ENCODE data around the gene TAF3. TPM values are rescaled to one million over a fixed set of nuclear protein-coding genes. Genes with fewer than 3 reads are reported as not detected.

TAF3 gene
- total RNA-seq, 1 donor = 2.2 TPM

DNA sequence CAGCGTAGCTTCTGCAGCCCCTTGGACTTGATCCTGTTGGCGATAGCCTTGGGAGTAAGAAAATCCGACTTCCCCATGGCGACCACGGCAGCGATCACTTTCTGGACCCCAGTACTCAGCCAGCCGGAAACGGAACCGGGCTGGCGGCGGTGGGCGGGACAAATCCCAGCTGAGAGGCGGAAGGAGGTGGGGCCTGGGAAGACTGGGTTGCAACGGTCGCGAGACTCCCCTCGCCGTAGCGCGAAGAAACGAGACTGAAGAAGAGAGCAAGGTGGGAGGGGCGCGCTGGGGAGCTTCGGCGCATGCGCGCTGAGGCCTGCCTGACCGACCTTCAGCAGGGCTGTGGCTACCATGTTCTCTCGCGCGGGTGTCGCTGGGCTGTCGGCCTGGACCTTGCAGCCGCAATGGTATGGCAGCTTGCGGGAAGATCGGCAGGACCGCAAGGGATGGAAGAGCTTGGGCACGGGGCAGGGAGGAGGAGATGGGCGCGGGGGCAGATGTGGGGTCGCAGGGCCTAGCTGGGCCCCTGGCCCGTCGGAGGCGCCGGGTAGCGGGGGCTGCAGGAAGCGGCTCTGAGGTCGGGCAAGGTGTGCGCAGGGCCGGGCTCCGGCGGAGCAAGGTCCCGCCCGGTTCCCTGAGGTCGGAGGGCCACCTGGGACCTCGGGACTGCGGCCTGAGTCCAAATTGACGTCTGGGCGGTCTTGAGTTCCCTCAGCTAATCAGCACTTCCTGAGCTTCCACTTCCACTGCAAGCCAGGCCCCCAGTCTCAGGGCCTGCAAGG, 30.3 kb upstream of the TAF3 start, which contains the start of the genes ATP5F1C and KIN:
TSS of gene ATP5F1C (plus strand) at position 321 of the 782 bp plus-strand sequence. CDS start at position 352, 31 bp downstream.
TSS of gene KIN (minus strand) at position 137 of the 782 bp plus-strand sequence. CDS start at position 77, 60 bp downstream.
- peak within 1 kb of the TSS; percentile 94 for H3K4me3 ChIP-seq (ENCODE audit: low read depth, low read length)
- TF ChIP-seq, protein P1, sequence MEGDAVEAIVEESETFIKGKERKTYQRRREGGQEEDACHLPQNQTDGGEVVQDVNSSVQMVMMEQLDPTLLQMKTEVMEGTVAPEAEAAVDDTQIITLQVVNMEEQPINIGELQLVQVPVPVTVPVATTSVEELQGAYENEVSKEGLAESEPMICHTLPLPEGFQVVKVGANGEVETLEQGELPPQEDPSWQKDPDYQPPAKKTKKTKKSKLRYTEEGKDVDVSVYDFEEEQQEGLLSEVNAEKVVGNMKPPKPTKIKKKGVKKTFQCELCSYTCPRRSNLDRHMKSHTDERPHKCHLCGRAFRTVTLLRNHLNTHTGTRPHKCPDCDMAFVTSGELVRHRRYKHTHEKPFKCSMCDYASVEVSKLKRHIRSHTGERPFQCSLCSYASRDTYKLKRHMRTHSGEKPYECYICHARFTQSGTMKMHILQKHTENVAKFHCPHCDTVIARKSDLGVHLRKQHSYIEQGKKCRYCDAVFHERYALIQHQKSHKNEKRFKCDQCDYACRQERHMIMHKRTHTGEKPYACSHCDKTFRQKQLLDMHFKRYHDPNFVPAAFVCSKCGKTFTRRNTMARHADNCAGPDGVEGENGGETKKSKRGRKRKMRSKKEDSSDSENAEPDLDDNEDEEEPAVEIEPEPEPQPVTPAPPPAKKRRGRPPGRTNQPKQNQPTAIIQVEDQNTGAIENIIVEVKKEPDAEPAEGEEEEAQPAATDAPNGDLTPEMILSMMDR (IDR thresholded peaks at IDR 0.05; ENCODE audit: insufficient read depth, low read depth, low read length) = no peak
- DNase-seq (ENCODE audit: low read depth) = peak; percentile 97

DNA sequence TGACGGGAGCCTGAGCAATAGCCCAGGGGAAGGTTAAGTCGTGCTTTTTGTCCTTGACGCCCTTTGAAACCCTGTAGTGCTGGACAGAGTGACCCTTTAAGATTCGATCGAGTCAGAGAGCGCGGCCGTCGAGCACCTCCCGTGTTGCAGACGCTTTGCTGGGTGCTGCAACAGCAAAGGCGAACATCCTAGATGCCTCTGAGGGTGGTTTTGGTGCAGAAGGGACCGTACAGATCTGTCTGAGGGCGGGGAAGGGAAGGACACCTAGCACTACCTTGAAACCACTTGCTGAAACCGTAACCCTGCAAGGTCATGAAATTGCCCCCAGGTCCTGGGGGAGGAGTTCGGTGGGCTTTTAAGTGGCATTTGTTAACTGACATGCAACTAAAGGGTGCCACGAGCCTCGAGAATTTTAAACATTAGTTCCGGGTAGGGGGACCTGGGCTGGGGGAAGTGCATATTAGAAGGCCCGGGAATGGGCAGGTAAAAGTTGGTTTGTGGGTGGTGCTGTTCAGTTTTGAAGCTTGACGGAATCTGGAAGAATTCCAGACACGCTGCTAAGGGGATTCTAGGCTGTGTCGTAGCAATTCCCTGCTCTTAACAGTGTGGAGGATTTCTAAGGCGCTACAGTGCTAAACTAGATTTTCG, 29.5 kb upstream of the TAF3 start:
- TF ChIP-seq, protein P1 (IDR thresholded peaks at IDR 0.05; ENCODE audit: insufficient read depth, low read depth, low read length) = no peak
- peak; percentile 23 for DNase-seq (ENCODE audit: low read depth)
- peak overlapping the region; percentile 94 for H3K4me3 ChIP-seq (ENCODE audit: low read depth, low read length)

DNA sequence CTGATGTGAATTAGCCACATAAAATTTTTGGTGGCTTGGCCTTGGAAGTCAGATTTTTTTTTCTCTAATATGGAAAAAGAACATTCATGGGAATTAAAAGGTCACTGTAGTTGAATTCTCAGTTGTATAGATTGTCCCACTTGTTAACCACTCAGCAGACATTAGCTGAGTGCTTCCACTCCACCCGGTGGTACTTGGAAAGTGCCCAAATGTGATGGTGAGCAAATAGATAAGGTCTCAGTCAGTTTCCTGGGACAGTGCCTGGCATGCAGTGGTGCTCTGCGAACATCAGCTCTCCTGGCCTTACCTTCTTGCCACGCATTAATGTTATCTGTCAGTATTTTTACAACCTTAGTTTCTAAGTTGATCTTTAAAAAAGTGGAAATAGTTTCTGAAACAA, 28.9 kb upstream of the TAF3 start:
- H3K4me3 ChIP-seq (ENCODE audit: low read depth, low read length) = peak overlapping the region; percentile 94
- DNase-seq (ENCODE audit: low read depth) = peak; percentile 18
- TF ChIP-seq, protein P1 (IDR thresholded peaks at IDR 0.05; ENCODE audit: insufficient read depth, low read depth, low read length) = no peak

GRCh38 chr10:7792541-7792940, 25.8 kb upstream of the TAF3 start:
- TF ChIP-seq, protein P1 (IDR thresholded peaks at IDR 0.05; ENCODE audit: insufficient read depth, low read depth, low read length) = no peak
- no peak overlapping the region for H3K4me3 ChIP-seq (ENCODE audit: low read depth, low read length)
- DNase-seq (ENCODE audit: low read depth) = no peak

- no peak for DNase-seq (ENCODE audit: low read depth)
- TF ChIP-seq, protein P1 (IDR thresholded peaks at IDR 0.05; ENCODE audit: insufficient read depth, low read depth, low read length) = no peak
These were observed 23.9 kb upstream of the TAF3 start for GRCh38 chr10:7794251-7795026.

GRCh38 chr10:7795605-7796004, 22.7 kb upstream of the TAF3 start:
- no peak overlapping the region for H3K4me3 ChIP-seq (ENCODE audit: low read depth, low read length)
- TF ChIP-seq, protein P1 (IDR thresholded peaks at IDR 0.05; ENCODE audit: insufficient read depth, low read depth, low read length) = no peak
- peak; percentile 67 for DNase-seq (ENCODE audit: low read depth)

More at GRCh38 chr10:7794251-7795026, 23.9 kb upstream of the TAF3 start:
- no peak overlapping the region for H3K4me3 ChIP-seq (ENCODE audit: low read depth, low read length)

Measured in fibroblast of villous mesenchyme (primary cell).